DMS114 treated with DMSO at 0.1 percent for 48 hours (cell line): Measurements from ENCODE around the gene FEM1B.
"Not testable (repeated sequence)": the region's sequence is repeated elsewhere in the genome, so short reads cannot be mapped to it uniquely, and the experiment has no call there.

Experiments used
- DNase-seq: peaks from one replicate; lab custom pipeline; 2025; ENCODE audit not compliant: unreplicated experiment; lab: John Stamatoyannopoulos, UW

Gene FEM1B

DNA sequence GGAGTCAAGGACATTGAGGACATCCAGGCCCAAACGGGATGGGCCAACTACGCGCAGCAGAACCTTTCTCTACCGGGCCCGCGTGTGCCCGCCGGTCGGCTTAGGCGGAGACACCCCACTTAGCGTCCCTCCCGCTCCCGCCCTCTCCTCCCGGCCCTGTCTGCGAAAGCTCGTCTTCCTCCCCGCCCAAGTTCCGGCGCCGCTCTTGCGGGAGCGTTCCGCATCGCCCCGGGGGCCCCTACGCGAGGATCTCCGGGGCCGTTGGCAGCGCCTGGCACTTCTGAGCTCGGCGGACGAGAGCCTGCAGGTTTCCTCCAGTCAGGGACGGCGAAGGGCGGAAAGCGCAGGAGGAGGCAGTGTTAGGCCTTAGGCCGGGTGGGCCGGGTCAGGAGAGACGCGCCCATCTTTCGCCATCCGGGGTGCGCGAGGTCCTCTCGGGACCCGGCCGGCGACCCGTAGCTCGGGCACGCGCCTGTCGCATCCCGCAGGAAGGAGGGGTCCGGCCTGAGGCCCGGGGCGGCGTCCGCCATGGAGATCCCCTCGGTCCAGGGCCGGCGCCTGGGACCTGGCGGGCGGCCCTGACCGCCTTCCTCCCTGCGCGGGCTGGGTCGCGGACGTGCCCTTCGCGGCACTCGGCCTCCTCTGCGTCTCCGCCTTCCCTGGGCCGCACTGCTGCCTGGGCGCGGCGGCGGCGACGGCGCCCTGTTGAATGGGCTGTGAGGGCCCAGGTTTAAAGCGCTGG lies at the start of gene FEM1B:
Gene FEM1B, plus strand, starts transcription at position 143 of the 742 bp plus-strand sequence. CDS start 673 bp downstream, outside the sequence.
- DNase-seq, result peak; percentile 81

DNA sequence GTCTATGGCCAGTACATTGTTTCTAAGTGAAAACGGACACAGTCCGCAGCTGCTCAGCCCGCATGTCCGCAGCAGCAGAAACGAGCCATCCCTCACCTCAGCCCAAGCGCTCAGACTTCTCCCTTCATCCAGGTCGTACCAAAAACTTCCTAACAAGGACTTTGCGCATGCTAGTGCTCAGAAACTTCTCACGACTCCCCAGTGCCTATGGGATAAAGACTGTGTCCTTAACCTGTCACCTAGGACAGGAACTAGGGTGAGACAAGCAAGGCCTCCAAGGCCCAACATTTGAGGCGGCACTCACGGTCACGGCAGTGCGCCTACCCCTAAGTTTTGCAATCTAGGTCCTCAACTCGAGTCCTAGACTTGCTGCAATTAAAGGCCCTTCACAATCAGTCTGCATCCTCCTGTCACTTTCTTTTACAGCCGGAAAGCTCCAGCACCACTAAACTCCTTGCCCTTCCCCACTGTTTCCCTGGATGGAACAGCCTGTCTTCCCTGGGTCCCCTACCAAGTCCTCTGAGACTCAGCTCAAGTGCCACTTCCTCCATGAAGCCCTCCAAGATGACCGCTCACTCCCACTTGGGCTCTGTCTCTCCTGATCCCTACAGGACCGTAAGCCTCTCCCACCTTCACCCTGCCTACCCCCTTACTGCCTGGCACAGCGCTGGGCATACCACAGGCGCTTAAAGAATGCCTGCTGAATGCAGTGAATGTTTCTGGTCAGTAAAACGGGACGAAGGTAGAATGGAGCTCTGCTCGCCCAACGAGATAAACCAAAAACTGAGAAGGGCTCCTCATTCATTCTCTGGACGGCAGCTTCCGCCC lies 49.2 kb upstream of the FEM1B start:
- no peak for DNase-seq

DNA sequence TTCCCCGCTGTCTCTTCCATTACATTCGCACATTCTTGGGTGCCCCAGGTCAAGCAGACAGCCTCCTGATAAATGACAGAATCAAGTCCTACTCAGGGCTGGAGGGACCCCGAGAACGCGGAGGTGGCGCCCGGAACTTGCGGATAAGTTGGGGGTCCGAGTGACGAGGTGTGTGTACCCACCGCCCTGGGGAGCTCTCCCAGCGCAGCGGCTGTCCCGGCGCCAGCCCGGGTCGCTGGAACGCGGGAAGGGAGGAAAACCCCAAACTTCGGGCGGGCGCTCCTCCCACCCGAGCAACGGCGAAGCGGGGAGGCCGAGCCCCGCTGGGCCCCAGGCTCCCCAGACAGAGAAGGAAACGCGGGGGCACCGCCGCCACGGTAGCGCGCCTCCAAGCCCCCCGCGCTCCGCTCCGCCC lies 48.6 kb upstream of the FEM1B start:
- no peak for DNase-seq

DNA sequence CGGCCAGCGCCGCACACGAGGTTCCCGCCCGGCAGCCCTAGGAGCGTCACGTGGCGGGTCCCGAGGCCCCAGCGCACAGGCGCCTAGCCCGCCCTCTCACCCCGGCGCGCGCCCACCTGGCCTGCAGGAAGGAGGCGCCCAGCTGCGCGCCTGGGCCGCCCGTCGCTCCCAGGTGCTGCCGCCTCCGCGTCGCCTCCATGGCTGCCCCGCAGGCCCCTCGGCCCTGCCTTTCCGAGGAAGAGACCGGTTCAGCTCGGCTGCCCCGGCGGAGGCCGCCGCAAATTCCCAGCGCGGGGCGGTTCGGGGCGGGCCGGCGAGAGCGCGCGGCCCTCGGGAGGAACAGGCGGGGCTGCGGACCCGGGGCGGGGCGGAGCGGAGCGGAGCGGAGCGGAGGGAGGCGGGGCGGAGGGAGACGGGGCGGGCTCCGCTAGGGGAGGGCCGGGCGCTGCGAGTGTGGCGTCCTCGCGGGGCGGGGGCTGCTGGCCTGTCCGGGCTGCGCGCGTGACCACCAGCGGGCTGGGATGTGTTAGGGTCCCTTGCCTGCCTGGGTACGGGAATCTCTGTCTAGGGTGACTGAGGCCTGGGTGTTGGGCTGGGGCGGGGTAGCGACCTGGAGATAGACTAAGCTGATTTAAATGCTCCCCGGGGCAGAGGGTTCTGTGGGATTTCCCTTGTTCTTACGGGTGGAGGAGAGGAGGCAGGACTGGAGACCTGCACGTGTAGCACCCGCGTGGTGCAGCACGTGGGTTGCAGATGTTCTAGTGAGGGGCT lies 48.0 kb upstream of the FEM1B start, which contains the start of gene CLN6:
Gene CLN6, minus strand, starts transcription at position 343 of the 771 bp plus-strand sequence. Its CDS starts 144 bp downstream, at position 199.
- DNase-seq, result peak; percentile 71

DNA sequence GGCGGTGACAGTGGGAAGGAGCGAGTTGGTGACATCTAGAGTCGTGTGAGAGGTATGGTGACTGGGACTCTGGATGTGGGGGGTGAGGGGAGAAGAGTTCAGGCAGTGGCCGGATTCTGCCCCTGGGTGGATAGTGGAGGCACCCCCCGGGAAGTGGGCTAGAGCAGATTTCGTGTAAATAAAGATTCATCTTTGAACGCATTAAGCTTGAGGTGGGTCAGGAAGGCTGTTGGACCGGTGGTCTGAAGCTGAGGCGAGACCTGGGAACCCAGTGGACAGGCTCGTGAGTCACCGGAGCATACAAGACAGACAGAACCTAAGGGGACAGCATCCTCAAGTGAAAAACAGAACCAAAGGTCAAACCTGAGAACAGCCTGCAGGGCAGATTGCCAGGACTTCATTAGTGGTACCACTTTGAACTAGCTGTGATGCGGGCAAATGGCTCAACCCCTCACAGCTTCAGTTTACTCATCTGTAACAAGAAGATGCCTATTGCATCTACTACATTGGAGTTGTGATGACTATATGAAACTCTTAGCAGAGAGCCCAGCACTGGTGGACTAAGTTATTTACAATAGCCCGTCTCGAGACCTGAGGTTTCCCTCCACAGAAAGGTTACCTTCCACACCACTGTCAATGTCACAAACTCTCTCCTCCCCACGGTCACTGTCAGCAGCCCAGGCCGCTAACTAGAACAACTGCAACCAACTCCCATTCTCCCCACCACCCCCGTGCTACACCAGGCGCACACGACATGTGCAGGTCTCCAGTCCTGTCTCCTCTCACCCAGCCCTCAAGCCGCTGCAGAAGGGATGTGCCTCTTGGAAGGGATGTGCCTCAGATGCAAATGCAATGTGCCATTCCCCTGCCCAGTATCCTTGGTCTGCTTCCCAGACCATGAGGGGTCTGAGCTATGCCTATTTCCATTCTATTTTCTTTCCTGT lies 47.1 kb upstream of the FEM1B start:
- no peak for DNase-seq

DNA sequence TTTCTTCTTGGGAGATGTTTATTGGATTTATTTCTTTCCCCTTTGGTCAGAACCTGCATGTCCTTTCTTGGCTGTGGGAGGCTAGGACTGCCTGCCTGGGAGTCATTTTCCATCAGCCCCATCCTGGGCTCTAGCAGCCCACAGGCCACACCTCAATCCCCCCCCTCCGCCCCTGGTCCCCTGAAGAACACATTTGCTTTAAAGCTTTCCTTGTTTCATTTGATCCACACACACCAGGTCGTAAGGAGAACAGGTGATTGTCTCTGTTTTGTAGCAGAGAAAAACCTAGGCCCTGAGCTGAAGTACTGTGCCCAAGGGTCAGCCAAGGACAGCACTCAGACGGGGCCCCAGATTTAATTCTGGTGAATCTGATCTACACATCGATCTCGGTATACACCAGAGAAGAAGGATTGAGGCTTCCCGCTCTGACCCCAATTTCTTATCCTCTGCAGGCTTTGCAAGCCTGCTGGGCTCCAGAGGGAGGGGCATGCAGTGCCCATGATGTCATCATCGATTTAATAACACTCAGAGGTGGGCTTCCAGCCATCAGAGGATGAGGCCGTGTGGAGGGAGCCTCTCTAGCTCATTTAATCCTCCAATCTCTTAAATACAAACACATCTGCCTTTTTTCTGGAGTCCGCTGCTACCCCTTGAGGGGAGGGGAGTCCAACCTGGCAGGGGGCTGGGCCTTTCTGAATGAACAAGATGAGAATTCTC lies 46.3 kb upstream of the FEM1B start:
- no peak for DNase-seq

DNA sequence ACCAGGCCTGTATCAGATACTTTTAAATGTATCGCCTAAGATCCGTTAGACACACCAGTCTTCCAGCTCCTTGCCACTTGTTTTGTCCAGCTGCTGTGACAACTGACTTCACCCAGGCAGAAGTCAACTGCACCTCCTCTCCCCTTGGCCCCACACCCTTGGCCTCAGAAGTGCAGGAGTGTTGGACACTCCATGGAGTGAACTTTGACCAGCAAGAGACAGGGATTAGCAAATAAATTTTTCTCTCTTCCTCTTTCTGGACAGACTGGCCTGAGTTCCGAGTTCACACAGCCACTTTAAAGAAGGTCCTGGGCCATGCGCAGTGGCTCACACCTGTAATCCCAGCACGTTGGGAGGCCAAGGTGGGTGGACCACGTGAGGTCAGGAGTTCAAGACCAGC lies 45.1 kb upstream of the FEM1B start:
- no peak for DNase-seq

DNA sequence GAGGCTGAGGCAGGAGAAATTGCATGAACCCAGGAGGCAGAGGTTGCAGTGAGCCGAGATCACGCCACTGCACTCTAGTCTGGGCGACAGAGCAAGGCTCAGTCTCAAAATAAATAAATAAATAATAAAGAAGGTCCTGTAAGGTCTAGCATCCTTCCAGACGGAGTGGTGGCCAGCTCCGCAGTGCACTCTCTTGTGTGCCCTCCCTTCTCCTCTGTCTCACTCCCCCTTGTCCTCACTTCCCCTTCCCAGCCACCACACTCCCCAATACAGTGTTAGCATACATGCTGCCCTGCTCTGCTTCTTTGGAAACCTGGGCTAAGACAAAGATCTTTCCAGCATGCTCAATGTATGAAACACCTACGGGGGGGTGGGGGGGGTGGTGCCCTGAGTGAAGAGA lies 44.6 kb upstream of the FEM1B start:
- DNase-seq, result no peak

DNA sequence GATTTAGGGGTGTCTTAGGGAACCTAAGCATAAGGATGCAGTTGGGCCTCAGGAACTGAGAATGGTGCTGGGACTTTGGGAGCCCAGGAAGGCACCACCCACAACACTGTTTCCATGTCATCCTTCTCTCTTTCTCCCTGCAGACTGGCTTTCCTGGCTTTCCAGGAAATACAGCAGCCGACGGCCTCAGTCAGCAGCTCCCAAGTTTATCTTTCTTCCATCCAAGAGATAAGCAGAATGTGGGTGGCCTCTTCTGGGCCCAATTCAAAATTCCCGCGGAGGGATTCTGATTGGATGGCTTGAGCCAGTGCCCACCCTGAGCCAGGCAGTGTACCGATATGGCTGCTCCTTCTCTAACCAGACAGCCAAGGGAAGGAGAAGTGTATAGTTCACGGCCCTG lies 43.5 kb upstream of the FEM1B start:
- DNase-seq, result no peak

DNA sequence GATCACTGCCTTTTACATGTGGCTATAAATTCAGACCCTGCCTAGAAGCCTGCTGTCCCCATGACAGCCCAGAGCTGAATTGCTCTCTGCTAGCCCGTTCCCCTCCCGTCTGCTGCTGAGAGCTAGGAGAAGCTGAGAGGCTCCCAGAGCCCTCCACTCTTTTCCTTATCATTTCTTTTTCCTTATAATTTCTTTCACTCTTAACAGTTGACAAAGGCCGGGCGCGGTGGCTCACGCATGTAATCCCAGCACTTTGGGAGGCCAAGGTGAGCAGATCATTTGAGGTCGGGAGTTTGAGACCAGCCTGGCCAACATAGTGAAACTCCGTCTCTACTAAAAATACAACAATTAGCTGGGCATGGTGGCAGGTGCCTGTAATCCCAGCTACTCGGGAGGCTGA lies 43.0 kb upstream of the FEM1B start:
- DNase-seq, result not testable (repeated sequence)

DNA sequence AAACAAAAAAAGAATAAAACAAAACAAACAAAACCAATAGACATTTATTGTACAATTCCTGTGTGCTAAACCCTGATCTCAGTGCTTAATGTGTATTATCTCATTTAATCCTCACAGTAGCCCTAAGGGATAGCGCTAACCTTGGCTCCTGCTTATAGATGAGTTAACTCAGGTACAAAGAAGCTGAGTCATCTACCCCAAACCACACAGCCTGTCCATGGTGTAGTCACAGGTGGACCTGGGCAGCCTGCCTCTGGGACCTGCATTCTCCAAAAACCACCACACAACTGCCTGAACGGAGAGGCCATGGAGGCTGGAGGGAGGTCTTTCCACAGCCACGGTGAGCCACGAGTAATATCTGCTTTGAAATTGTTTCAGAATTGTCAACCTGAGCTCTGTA lies 42.5 kb upstream of the FEM1B start:
- DNase-seq, result no peak

DNA sequence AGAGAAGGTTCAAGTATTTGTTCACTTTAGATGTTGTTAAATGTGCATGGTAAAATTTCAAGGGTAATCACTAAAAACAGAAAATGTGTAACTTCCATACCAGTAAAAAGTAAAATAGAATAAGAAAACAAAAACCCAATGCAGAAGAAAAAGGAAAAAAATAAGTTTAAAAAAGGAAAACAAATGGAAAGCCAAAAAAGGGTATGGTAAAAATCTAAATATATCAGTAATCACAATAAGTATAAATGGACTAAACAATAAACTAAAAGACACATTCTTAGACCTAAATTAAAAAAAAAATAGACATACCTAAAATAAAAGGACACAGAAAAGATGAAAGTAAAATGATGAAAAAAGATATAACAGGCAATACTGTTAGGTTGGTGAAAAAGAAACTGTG lies 38.5 kb upstream of the FEM1B start:
- DNase-seq, result no peak

DNA sequence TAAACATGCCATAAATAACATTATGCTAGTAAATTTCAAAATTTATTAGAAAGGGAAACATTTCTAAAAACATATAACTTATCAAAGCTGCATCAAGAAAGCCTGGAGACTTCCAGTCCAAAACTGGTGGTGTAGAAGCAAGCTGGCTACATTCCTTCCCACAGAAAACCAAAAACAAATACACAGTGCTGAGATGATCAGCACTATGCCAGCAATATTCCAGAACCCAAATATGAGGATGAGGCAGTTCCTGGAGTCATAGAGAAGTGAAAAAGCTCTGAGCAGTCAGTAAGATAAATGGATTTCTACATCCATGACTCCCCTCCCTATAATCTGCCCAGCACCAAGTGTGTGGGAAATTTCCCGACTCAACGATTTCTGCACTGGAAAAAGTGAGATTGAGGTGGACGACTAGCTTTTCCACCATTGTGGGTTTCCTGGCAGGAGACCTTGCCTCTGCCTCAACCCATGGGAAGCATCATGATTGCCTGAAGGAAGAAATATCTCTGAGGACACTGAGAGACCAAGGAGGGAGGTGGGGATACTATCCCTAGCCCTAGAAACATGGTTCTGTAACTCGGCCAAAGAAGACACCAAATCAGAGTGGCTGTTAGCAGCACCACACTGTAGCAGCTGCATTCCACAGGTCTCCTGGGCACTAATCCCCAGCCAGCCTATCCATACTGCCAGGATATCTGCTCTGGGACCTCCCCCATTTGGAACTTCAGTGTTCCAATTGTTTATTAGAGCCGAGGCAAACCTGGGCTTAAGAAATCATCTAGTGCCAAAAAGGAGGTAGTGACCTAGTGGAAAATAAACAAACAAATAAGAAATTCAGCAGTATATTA lies 36.2 kb upstream of the FEM1B start:
- DNase-seq, result no peak

DNA sequence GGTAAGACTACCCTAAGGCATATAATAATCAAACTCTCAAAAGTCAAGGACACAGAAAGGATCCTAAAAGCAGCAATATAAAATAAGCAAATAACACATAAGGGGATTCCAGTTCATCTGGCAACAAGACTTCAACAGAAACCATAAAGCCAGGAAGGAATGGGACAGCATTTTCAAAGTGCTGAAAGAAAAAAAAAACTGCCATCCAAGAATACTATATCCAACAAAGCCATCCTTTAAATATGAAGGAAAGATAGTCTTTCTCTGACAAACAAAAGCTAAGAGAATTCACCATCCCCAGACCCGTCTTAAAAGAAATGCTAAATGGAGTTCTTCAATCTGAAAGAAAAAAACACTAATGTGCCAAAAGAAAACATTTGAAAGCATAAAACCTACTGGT lies 33.3 kb upstream of the FEM1B start:
- DNase-seq, result no peak

DNA sequence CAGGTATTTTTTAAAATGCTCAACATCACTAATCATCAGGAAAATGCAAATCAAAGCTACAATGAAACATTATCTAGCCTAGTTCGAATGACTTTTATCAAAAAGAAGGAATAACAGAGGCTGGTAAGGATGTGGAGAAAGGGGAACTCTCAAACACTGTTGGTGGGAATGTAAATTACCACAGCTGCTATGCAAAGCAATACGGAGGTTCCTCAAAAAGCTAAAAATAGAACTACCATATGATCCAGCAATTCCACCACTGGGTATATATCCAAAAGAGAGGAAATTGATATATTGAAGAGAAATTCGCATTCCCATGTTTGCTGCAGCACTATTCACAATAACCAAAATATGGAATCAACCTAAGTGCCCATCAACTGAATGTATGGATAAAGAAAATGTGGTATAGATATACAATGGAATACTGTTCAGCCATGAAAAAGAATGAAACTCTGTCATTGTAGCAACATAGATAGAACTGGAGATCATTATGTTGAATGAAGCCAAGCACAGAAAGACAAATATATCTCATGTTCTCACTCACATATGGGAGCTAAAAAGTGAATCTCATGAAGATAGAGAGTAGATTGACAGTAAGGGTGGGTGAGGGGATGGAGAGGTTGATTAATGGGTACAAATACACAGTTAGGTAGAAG lies 28.4 kb upstream of the FEM1B start:
- DNase-seq, result no peak

DNA sequence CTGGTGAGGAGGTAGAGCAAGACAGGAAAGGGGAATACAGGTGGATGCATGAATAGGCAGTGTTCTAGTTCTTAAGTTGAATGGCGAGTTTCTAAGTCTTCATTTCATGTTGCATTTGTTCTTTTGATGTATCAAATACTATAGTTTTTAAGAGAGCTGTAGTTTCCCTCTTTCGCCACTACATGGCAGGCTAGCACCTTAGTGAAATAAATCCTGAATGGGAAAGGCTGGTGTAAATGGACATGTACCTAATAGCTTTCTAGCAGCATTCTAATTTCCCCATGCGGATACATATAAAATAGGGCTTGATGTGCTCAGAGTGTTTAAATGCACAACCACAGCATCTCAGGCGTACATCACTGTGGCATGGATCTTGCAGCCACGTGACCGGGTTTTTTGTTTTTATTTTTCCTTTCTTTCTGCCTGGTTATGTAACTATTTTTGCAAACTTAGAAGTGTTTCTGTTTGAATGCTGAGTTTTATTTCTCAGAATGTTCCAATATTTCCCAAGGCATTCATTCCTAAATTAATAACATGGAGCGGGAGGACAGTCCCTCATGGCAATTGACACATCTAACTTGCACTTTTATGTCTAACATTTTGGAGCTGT lies 24.5 kb upstream of the FEM1B start:
- DNase-seq, result peak; percentile 86

DNA sequence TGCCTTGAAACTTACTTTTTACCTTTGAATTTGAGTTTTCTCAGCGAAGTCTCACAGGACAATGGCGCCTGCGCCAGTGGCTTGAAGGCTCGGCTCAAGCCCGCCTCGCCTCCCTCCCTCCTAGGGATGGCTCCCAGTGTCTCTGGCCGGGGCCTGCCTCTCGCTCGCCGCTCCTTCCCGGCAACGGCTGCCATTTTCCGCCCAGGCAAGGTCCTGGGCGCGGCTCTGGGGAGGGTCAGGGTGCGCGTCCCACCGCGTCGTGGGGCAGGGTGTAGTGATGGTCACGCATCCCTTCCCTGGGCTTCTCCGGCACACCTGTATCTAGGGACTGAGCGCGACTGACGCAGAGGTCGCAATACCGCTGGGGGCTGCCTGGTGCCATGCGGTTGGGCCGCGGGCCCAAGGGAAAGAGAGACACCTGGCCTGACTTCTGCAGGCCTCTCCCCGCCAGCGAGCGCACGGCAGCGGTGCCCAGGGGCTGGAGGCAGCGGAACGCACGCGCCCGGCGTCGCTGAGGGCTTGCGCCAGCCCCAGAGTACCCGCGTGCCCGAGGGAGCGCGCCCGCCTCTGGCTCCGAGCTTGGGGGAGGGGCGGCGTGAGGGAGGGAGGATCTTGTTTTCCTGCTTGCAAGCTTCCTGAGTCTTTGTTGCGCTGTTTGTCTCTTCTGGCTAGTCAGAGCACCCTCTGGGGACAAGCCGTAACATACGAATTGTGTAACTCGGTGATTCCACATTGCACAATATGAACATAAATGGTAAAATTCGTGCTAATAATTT lies 20.7 kb upstream of the FEM1B start:
- peak; percentile 87 for DNase-seq
